Thyroid gland (tissue), 4 donors: Measurements from ENCODE around the gene WWC1. TPM values are rescaled to one million over a fixed set of nuclear protein-coding genes. Genes with fewer than 3 reads are reported as not detected.

Experiments
- DNase-seq, 2 donors: peaks; one replicate each; pipeline ENCODE4 v3.0.0-alpha.2; 2019
- H3K27ac ChIP-seq, 3 donors: fragments of 200-600 bp; sonication (generic); 1 replicate in 2 of 3; 2 replicates in 1 of 3; pipeline ENCODE4 v1.5.1; 2016 to 2019; ENCODE audit warnings: mild to moderate bottlenecking in 1 of 3, moderate library complexity in 1 of 3
- H3K27me3 ChIP-seq: fragments of 200-600 bp; sonication (generic); one replicate; pipeline ENCODE4 v1.5.1; 2019
- H3K36me3 ChIP-seq, 2 donors: fragments of 200-600 bp; sonication (generic); one replicate each; pipeline ENCODE4 v1.5.1; 2016 to 2019
- H3K4me1 ChIP-seq, 2 donors: fragments of 200-600 bp; sonication (generic); one replicate each; pipeline ENCODE4 v1.5.1; 2017 to 2019
- H3K4me3 ChIP-seq, 3 donors: fragments of 200-600 bp; sonication (generic); replicated peaks in 1 of 3; 1 replicate in 2 of 3; 2 replicates in 1 of 3; pipeline ENCODE4 v1.5.1; 2016; ENCODE audit warnings: mild to moderate bottlenecking in 1 of 3
- H3K9me3 ChIP-seq: fragments of 200-600 bp; sonication (generic); one replicate; pipeline ENCODE4 v1.5.1; 2017
- POLR2A ChIP-seq, 2 donors: fragments of 450-650 bp; IDR thresholded peaks; one replicate each; pipeline ENCODE4 v1.6.1; 2017; ENCODE audit warnings: antibody characterized with exemption in 2 of 2, mild to moderate bottlenecking in 2 of 2, moderate library complexity in 1 of 2
- WGBS, 2 donors: methylation state at CpG; one replicate each; pipeline ENCODE4 v1.1.5; 2017; 5-methylcytosine and 5-hydroxymethylcytosine counted together
- intact Hi-C: fragments of 100-400 bp; cut with DNase I; formaldehyde crosslinking; loops from one replicate; pipeline ENCODE4 v1.15.1; 2023
- total RNA-seq, 4 donors: library from RNA; depleted of rRNA; stranded (reverse); fragments of >200 nt; gene quantifications; one replicate each; pipeline ENCODE4 v1.2.3, GENCODE V29; 2016
- TF ChIP-seq, protein P1 (sequence below), 6 experiments: fragments of 200-600 bp in 3 of 6; fragments of 450-650 bp in 3 of 6; sonication (generic) in 3 of 6; IDR thresholded peaks; one replicate each; pipeline ENCODE4 v1.5.1; 2016 to 2019; ENCODE audit warnings: antibody characterized with exemption in 6 of 6, mild to moderate bottlenecking in 2 of 6, inconsistent platforms in 1 of 6, moderate library complexity in 1 of 6

WWC1 gene
- total RNA-seq, 4 donors from 2014 or later, result 38.7 to 80.1 (median 54.0) TPM

GRCh38 chr5:168366116-168366515 is 74.7 kb downstream of the WWC1 start:
- Histone ChIP-seq H3K4me1 (peaks cover 21 to 34% of the 10 kb centered on the region in 2 donors), H3K9me3 (no peaks in the 10 kb centered on the region), H3K27me3 (no peaks in the 10 kb centered on the region), H3K27ac (peak overlapping the region in 1 of 3 donors; percentile 41), H3K36me3 (no peaks in the 10 kb centered on the region), H3K4me3 (no peak overlapping the region)
- intact Hi-C loops, result no loop called here
- TF ChIP-seq, protein P1, sequence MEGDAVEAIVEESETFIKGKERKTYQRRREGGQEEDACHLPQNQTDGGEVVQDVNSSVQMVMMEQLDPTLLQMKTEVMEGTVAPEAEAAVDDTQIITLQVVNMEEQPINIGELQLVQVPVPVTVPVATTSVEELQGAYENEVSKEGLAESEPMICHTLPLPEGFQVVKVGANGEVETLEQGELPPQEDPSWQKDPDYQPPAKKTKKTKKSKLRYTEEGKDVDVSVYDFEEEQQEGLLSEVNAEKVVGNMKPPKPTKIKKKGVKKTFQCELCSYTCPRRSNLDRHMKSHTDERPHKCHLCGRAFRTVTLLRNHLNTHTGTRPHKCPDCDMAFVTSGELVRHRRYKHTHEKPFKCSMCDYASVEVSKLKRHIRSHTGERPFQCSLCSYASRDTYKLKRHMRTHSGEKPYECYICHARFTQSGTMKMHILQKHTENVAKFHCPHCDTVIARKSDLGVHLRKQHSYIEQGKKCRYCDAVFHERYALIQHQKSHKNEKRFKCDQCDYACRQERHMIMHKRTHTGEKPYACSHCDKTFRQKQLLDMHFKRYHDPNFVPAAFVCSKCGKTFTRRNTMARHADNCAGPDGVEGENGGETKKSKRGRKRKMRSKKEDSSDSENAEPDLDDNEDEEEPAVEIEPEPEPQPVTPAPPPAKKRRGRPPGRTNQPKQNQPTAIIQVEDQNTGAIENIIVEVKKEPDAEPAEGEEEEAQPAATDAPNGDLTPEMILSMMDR (IDR thresholded peaks at IDR 0.05), result no peak
- TF ChIP-seq POLR2A (IDR thresholded peaks at IDR 0.05), result no peak
- WGBS, 2 donors, result 71 to 78% methylated on average over 3 of the region's 3 CpGs
- no peak for DNase-seq

GRCh38 chr5:168368854-168369253 is 77.4 kb downstream of the WWC1 start:
- 80 to 85% methylated on average over 3 of the region's 3 CpGs for WGBS, 2 donors
- intact Hi-C loops, result no loop called here
- no peaks in the 10 kb centered on the region for H3K9me3 ChIP-seq
- H3K27ac ChIP-seq, result no peak overlapping the region
- no peak for DNase-seq
- no peaks in the 10 kb centered on the region for H3K36me3 ChIP-seq
- no peak overlapping the region for H3K4me3 ChIP-seq
- TF ChIP-seq, protein P1 (IDR thresholded peaks at IDR 0.05), result no peak
- TF ChIP-seq POLR2A (IDR thresholded peaks at IDR 0.05), result no peak
- no peaks in the 10 kb centered on the region for H3K27me3 ChIP-seq
- H3K4me1 ChIP-seq, result peaks cover 23 to 36% of the 10 kb centered on the region in 2 donors

GRCh38 chr5:168370831-168371230 is 79.4 kb downstream of the WWC1 start:
- TF ChIP-seq, protein P1 (IDR thresholded peaks at IDR 0.05), result no peak
- no peak for TF ChIP-seq POLR2A (IDR thresholded peaks at IDR 0.05)
- Histone ChIP-seq H3K36me3 (no peaks in the 10 kb centered on the region), H3K4me3 (no peak overlapping the region), H3K27me3 (no peaks in the 10 kb centered on the region), H3K9me3 (no peaks in the 10 kb centered on the region), H3K4me1 (peaks cover 14 to 20% of the 10 kb centered on the region in 2 donors), H3K27ac (no peak overlapping the region)
- WGBS, 2 donors, result 38 to 51% methylated on average over 4 of the region's 4 CpGs
- peak; percentile 61 to 67 for DNase-seq
- intact Hi-C loops, result loop anchor here (5.0 kb wide), 1 partner anchor 94 kb away; no protein-coding TSS in a partner anchor

- Histone ChIP-seq H3K4me1 (peaks cover 14% of the 10 kb centered on the region in 2 donors), H3K9me3 (no peaks in the 10 kb centered on the region), H3K36me3 (no peaks in the 10 kb centered on the region), H3K27ac (no peak overlapping the region), H3K27me3 (no peaks in the 10 kb centered on the region), H3K4me3 (no peak overlapping the region)
- 90 to 93% methylated on average over 2 of the region's 2 CpGs for WGBS, 2 donors
- no peak for TF ChIP-seq POLR2A (IDR thresholded peaks at IDR 0.05)
- TF ChIP-seq, protein P1 (IDR thresholded peaks at IDR 0.05), result no peak
- no peak for DNase-seq
- intact Hi-C loops, result loop anchor here (5.0 kb wide), 1 partner anchor 95 kb away; no protein-coding TSS in a partner anchor
These were observed 81.0 kb downstream of the WWC1 start for GRCh38 chr5:168372356-168372946.

- no peaks in the 10 kb centered on the region for H3K9me3 ChIP-seq
- TF ChIP-seq, protein P1 (IDR thresholded peaks at IDR 0.05), result no peak
- no peak for TF ChIP-seq POLR2A (IDR thresholded peaks at IDR 0.05)
- peaks cover 14% of the 10 kb centered on the region in 2 donors for H3K4me1 ChIP-seq
- 94 to 96% methylated on average over 4 of the region's 4 CpGs for WGBS, 2 donors
- intact Hi-C loops, result loop anchor here (5.0 kb wide), 1 partner anchor 97 kb away; no protein-coding TSS in a partner anchor
- H3K27me3 ChIP-seq, result no peaks in the 10 kb centered on the region
- no peak overlapping the region for H3K4me3 ChIP-seq
- no peak overlapping the region for H3K27ac ChIP-seq
- H3K36me3 ChIP-seq, result no peaks in the 10 kb centered on the region
- no peak for DNase-seq
These were observed 83.1 kb downstream of the WWC1 start for GRCh38 chr5:168374532-168374931.
